Heart left ventricle (tissue), 13 donors: Measurements from ENCODE around the gene FILIP1.

Experiments
- CTCF ChIP-seq, 12 donors: fragments of 200-600 bp; sonication (generic) in 4 of 12; IDR thresholded peaks; one replicate each; pipeline versions ENCODE4 v1.5.0 to v1.8.0; 2018 to 2022; ENCODE audit warnings: antibody characterized with exemption in 12 of 12, mild to moderate bottlenecking in 5 of 12
- POLR2A ChIP-seq, 2 donors: fragments of 450-650 bp; IDR thresholded peaks; one replicate each; pipeline ENCODE4 v1.6.1; 2017; ENCODE audit warnings: antibody characterized with exemption in 2 of 2, mild to moderate bottlenecking in 2 of 2, moderate library complexity in 2 of 2
- donor health status: ischemic (EF 13 %, LVEDD 7.1; RV severe dilation, severe dysfunction).
- donor health status: DM: no; HTN: yes; CAD: no.
- donor health status: DM: no; HTN: no; CAD: no.
- donor health status: ischemic (EF 25% LVEDD 6.9; RV normal size, moderate dysfunction).
- donor health status: ischemic (EF 25% LVEDD 5.7; RV mildly dilated, moderate dysfunction).
- donor health status: ischemic (EF 35%, LVEDD 5.7; RV mildly dilated, moderate dysfunction).
- donor health status: nonischemic (EF 11% LVEDD 7.7; RV severe dilation, severe dysfunction).
- donor health status: DM: yes; HTN: yes; CAD: no.
- donor health status: PGD.
- donor health status: ischemic (EF 29% LVEDD 5.4; RV normal size, mild dysfunction).
- donor health status: nonischemic (EF 23%, LVEDD 6.1; RV moderate dilation, normal function).

- TF ChIP-seq CTCF (IDR thresholded peaks at IDR 0.05) (no peak), POLR2A (IDR thresholded peaks at IDR 0.05) (no peak)
These were observed 230.2 kb downstream of the FILIP1 start for GRCh38 chr6:75263401-75263750.
